HCT116 (cell line): Measurements from ENCODE around the gene FCMR. TPM values are rescaled to one million over a fixed set of nuclear protein-coding genes. Genes with fewer than 3 reads are reported as not detected.
A peak's percentile ranks its signal among the peaks of the same experiment; 100 is the strongest.

Experiments used
- ATAC-seq: fragments of 200-7000 bp; cut with Tn5 transposase; 2 replicates; pipeline ENCODE4 v1.9.1; 2020; ENCODE audit warnings: mild to moderate bottlenecking, moderate library complexity
- BruUV-seq: library from RNA; stranded (reverse); fragments of 400-500 nt; replicated peaks from 2 replicates; lab custom pipeline; 2021; lab: Mats Ljungman, UMichigan
- CTCF ChIA-PET: fragments of 300-600 bp; sonication (Branson Sonifier 250); formaldehyde crosslinking; loops from one replicate; lab custom pipeline; 2021; ENCODE audit warnings: antibody characterized with exemption; lab: Charles Lee
- POLR2A ChIA-PET: fragments of 300-600, 350-600 bp; sonication (Branson Sonifier 250); formaldehyde crosslinking; loops from one replicate; lab custom pipeline; 2021; ENCODE audit warnings: antibody characterized with exemption; lab: Charles Lee
- RAD21 ChIA-PET, 2 experiments: fragments of 300-600 bp; sonication (Branson Sonifier 250); formaldehyde crosslinking; loops; one replicate each; lab custom pipeline; 2023; ENCODE audit warnings: low total read pairs in 2 of 2; ENCODE audit not compliant: uncharacterized antibody in 2 of 2, unreplicated experiment in 2 of 2, low non-redundant PET in 1 of 2; lab: Charles Lee
- DNase-seq: peaks from one replicate; pipeline ENCODE4 v3.0.0-alpha.2; 2010; ENCODE audit warnings: low read depth, low spot score
- H2AFZ ChIP-seq: fragments of 200-600 bp; shearing (Covaris generic), sonication (generic); 2 replicates; pipeline ENCODE4 v1.6.1; 2017; ENCODE audit warnings: low read depth, mixed run types, mixed read lengths, antibody characterized with exemption, low read length; ENCODE audit not compliant: poor library complexity, severe bottlenecking
- H3K27ac ChIP-seq: 2 replicates; pipeline ENCODE4 v1.5.1; 2012; ENCODE audit warnings: low read depth, low read length
- H3K27me3 ChIP-seq: fragments of 200-600 bp; sonication (generic); 2 replicates; pipeline ENCODE4 v1.6.1; 2016; ENCODE audit warnings: mixed run types, low read length, mixed read lengths; ENCODE audit not compliant: insufficient read depth
- H3K36me3 ChIP-seq, 2 experiments: fragments of 200-500 bp in 1 of 2; fragments of 200-600 bp in 1 of 2; sonication (Bioruptor generic) in 1 of 2; sonication (generic) in 1 of 2; 2 replicates each; pipeline versions ENCODE4 v1.5.1 to v1.6.1; 2014 to 2016; ENCODE audit warnings: low read length in 2 of 2, inconsistent platforms in 1 of 2, mixed read lengths in 1 of 2, mixed run types in 1 of 2; ENCODE audit not compliant: insufficient read depth in 2 of 2, control insufficient read depth in 1 of 2
- H3K4me1 ChIP-seq, 2 experiments: fragments of 200-600 bp in 1 of 2; sonication (generic) in 1 of 2; 2 replicates each; pipeline versions ENCODE4 v1.5.1 to v1.6.1; 2012 to 2017; ENCODE audit warnings: low read length in 2 of 2, inconsistent platforms in 1 of 2, mild to moderate bottlenecking in 1 of 2, mixed read lengths in 1 of 2, mixed run types in 1 of 2, moderate library complexity in 1 of 2; ENCODE audit not compliant: insufficient read depth in 2 of 2, control insufficient read depth in 1 of 2
- H3K4me2 ChIP-seq: fragments of 200-600 bp; sonication (generic); 2 replicates; pipeline ENCODE4 v1.6.1; 2017; ENCODE audit warnings: mixed run types, low read length, mixed read lengths
- H3K4me3 ChIP-seq, 2 experiments: fragments of 200-600 bp in 1 of 2; sonication (generic) in 1 of 2; replicated peaks in 1 of 2; 2 replicates each; pipeline ENCODE4 v1.5.1; 2011 to 2016; ENCODE audit warnings: low read length in 2 of 2, control low read depth in 1 of 2, low read depth in 1 of 2, mild to moderate bottlenecking in 1 of 2, mixed read lengths in 1 of 2, mixed run types in 1 of 2
- H3K79me2 ChIP-seq: fragments of 200-600 bp; sonication (generic); 2 replicates; pipeline ENCODE4 v1.6.1; 2017; ENCODE audit warnings: mild to moderate bottlenecking, mixed run types, low read length, moderate library complexity, mixed read lengths; ENCODE audit not compliant: insufficient read depth
- H3K9ac ChIP-seq: fragments of 200-600 bp; sonication (generic); 2 replicates; pipeline ENCODE4 v1.6.1; 2016; ENCODE audit warnings: low read length, mixed read lengths
- H3K9me2 ChIP-seq: fragments of 200-600 bp; sonication (generic), shearing (Covaris generic); 2 replicates; pipeline ENCODE4 v1.6.1; 2017; ENCODE audit warnings: mixed run types, mild to moderate bottlenecking, moderate library complexity; ENCODE audit not compliant: insufficient read depth
- H3K9me3 ChIP-seq, 2 experiments: fragments of 200-500 bp in 1 of 2; fragments of 200-600 bp in 1 of 2; sonication (Bioruptor generic) in 1 of 2; sonication (generic) in 1 of 2; 2 replicates each; pipeline ENCODE4 v1.6.1; 2014 to 2017; ENCODE audit warnings: low read length in 2 of 2, mixed read lengths in 2 of 2, inconsistent platforms in 1 of 2, low read depth in 1 of 2, mild to moderate bottlenecking in 1 of 2, mixed run types in 1 of 2, moderate library complexity in 1 of 2; ENCODE audit not compliant: control insufficient read depth in 1 of 2, insufficient read depth in 1 of 2
- H4K20me1 ChIP-seq: fragments of 200-600 bp; sonication (generic), shearing (Covaris generic); 2 replicates; pipeline ENCODE4 v1.6.1; 2017; ENCODE audit warnings: mixed run types, mild to moderate bottlenecking, moderate library complexity; ENCODE audit not compliant: insufficient read depth
- CEBPB ChIP-seq: IDR thresholded peaks from 2 replicates; pipeline ENCODE4 v1.6.1; 2012; ENCODE audit warnings: low read depth
- CTCF ChIP-seq, 3 experiments: fragments of 200-600 bp in 1 of 3; sonication (generic) in 1 of 3; IDR thresholded peaks in 2 of 3; conservative IDR thresholded peaks in 1 of 3; 2 replicates each; pipeline ENCODE4 v1.5.1; 2012 to 2017; ENCODE audit warnings: low read depth in 2 of 3, low read length in 2 of 3, antibody characterized with exemption in 1 of 3, borderline replicate concordance in 1 of 3, control low read depth in 1 of 3, mild to moderate bottlenecking in 1 of 3, mixed read lengths in 1 of 3, mixed run types in 1 of 3, moderate library complexity in 1 of 3; ENCODE audit not compliant: insufficient read depth in 1 of 3
- EGR1 ChIP-seq: IDR thresholded peaks from 2 replicates; pipeline ENCODE4 v1.6.1; 2012; ENCODE audit warnings: low read depth
- ELF1 ChIP-seq: IDR thresholded peaks from 2 replicates; pipeline ENCODE4 v1.6.1; 2012; ENCODE audit warnings: low read depth, borderline replicate concordance
- EZH2 ChIP-seq: fragments of 200-600 bp; sonication (generic); IDR thresholded peaks from 2 replicates; pipeline ENCODE4 v1.6.1; 2017; ENCODE audit warnings: antibody characterized with exemption, mixed run types
- EZH2phosphoT487 ChIP-seq: fragments of 200-600 bp; IDR thresholded peaks from 2 replicates; pipeline ENCODE4 v1.6.1; 2018; ENCODE audit warnings: antibody characterized with exemption, borderline replicate concordance
- FOSL1 ChIP-seq: IDR thresholded peaks from 2 replicates; pipeline ENCODE4 v1.6.1; 2012; ENCODE audit warnings: low read depth
- JUND ChIP-seq: IDR thresholded peaks from 2 replicates; pipeline ENCODE4 v1.6.1; 2012
- POLR2AphosphoS5 ChIP-seq: IDR thresholded peaks from 2 replicates; pipeline ENCODE4 v1.6.1; 2011; ENCODE audit warnings: mild to moderate bottlenecking, low read depth, low read length, moderate library complexity
- RAD21 ChIP-seq: IDR thresholded peaks from 2 replicates; pipeline ENCODE4 v1.6.1; 2012; ENCODE audit warnings: low read depth, mild to moderate bottlenecking
- REST ChIP-seq: IDR thresholded peaks from 2 replicates; pipeline ENCODE4 v1.6.1; 2012; ENCODE audit warnings: low read depth
- SP1 ChIP-seq: IDR thresholded peaks from 2 replicates; pipeline ENCODE4 v1.6.1; 2012; ENCODE audit warnings: low read depth
- SRF ChIP-seq: IDR thresholded peaks from 2 replicates; pipeline ENCODE4 v1.6.1; 2012; ENCODE audit warnings: low read depth
- YY1 ChIP-seq: IDR thresholded peaks from 2 replicates; pipeline ENCODE4 v1.6.1; 2011; ENCODE audit warnings: low read length, low read depth, moderate library complexity, mild to moderate bottlenecking; ENCODE audit not compliant: insufficient replicate concordance; ENCODE audit errors: extremely low read depth
- ZNF274 ChIP-seq: fragments of 200-500 bp; sonication (Bioruptor generic); IDR thresholded peaks from 2 replicates; pipeline ENCODE4 v1.6.1; 2014; ENCODE audit warnings: mild to moderate bottlenecking, low read depth, low read length, inconsistent platforms
- intact Hi-C: fragments of 100-400 bp; cut with micrococcal nuclease; formaldehyde crosslinking; loops from 2 replicates; pipeline ENCODE4 v1.10.0; 2022
- total RNA-seq: library from RNA; stranded (reverse); gene quantifications from one replicate; pipeline ENCODE4 v1.2.1, GENCODE V29; 2021; ENCODE audit not compliant: unreplicated experiment
- TF ChIP-seq, protein P1 (sequence below): IDR thresholded peaks from 2 replicates; pipeline ENCODE4 v1.6.1; 2012

The FCMR gene
- total RNA-seq, 1 experiment from 2014 or later, result 0.61 TPM

- H3K4me3 ChIP-seq, result no peak overlapping the region
- ChIA-PET RAD21 (no interaction called here), CTCF (no interaction called here), POLR2A (no interaction called here)
- H3K9ac ChIP-seq, result no peak overlapping the region
- no peaks in the 10 kb centered on the region for H3K79me2 ChIP-seq
- no peaks in the 10 kb centered on the region for H3K27me3 ChIP-seq
- H3K4me1 ChIP-seq, result peaks cover 8 to 39% of the 10 kb centered on the region in 2 experiments
- no peaks in the 10 kb centered on the region for H3K9me3 ChIP-seq
- H3K36me3 ChIP-seq, result no peaks in the 10 kb centered on the region
- H2AFZ ChIP-seq, result no peak overlapping the region
- no peaks in the 10 kb centered on the region for H4K20me1 ChIP-seq
- no peak for TF ChIP-seq SRF
- TF ChIP-seq FOSL1, result no peak
- TF ChIP-seq CTCF (IDR thresholded peaks at IDR 0.05 in 2 of 3, conservative IDR thresholded peaks at IDR 0.05 in 1 of 3; ENCODE audit: borderline replicate concordance in 1 of 3, insufficient read depth in 1 of 3, low read depth in 2 of 3, low read length in 2 of 3), result no peak
- no peak for TF ChIP-seq CEBPB
- no peaks in the 10 kb centered on the region for H3K9me2 ChIP-seq
- intact Hi-C loops, result no loop called here
- H3K27ac ChIP-seq, result no peak overlapping the region
- no TSS peak for BruUV-seq
- ATAC-seq, result no peak
- DNase-seq, result no peak
- H3K4me2 ChIP-seq, result peak overlapping the region; percentile 41
Observed at GRCh38 chr1:206904423-206905142, 17.2 kb downstream of the FCMR start.

- Histone ChIP-seq H2AFZ (no peak overlapping the region), H3K27me3 (no peaks in the 10 kb centered on the region), H3K9ac (no peak overlapping the region), H3K4me3 (no peak overlapping the region), H3K4me1 (peaks cover 10 to 36% of the 10 kb centered on the region in 2 experiments), H3K27ac (no peak overlapping the region), H4K20me1 (no peaks in the 10 kb centered on the region), H3K79me2 (no peaks in the 10 kb centered on the region), H3K9me2 (no peaks in the 10 kb centered on the region), H3K36me3 (no peaks in the 10 kb centered on the region), H3K4me2 (no peak overlapping the region), H3K9me3 (no peaks in the 10 kb centered on the region)
- ChIA-PET CTCF (interaction anchor here (1.7 kb wide), 1 partner anchor 9 kb away, joined by 5 read pairs; no protein-coding TSS in a partner anchor), RAD21 (no interaction called here), POLR2A (no interaction called here)
- no TSS peak for BruUV-seq
- intact Hi-C loops, result no loop called here
- DNase-seq (no peak), ATAC-seq (no peak)
- TF ChIP-seq, protein P1, sequence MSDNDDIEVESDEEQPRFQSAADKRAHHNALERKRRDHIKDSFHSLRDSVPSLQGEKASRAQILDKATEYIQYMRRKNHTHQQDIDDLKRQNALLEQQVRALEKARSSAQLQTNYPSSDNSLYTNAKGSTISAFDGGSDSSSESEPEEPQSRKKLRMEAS, result no peak
- TF ChIP-seq EGR1 (no peak), EZH2 (no peak), ZNF274 (no peak), ELF1 (no peak), SRF (no peak), EZH2phosphoT487 (no peak), POLR2AphosphoS5 (no peak), YY1 (no peak), REST (no peak), RAD21 (no peak), JUND (no peak), SP1 (no peak)
Observed at GRCh38 chr1:206903687-206904086, 18.1 kb downstream of the FCMR start.
